ENCODE data around the gene SYMPK. TPM values are rescaled to one million over a fixed set of nuclear protein-coding genes. Genes with fewer than 3 reads are reported as not detected.
A peak's percentile ranks its signal among the peaks of the same experiment; 100 is the strongest.

SYMPK gene
- total and polyA plus RNA-seq, 2 donors from 2014 or later: 61.5 to 77.4 TPM

GRCh38 chr19:45770192-45771101 is 92.5 kb downstream of the SYMPK start:
- FAIRE-seq (peak; percentile 84), DNase-seq (peak; percentile 98 to 99 (median 99))
- peaks cover 0 to 17% (median 12%) of the 10 kb centered on the region in 3 donors for H3K4me1 ChIP-seq (ENCODE audit: control insufficient read depth in 2 of 3, insufficient read depth in 2 of 3, low read depth in 1 of 3, low read length in 3 of 3)
- no peaks in the 10 kb centered on the region for H3K27me3 ChIP-seq (ENCODE audit: control insufficient read depth, insufficient read depth, low read length)
- H3K9ac ChIP-seq (ENCODE audit: low read length in 3 of 3): peak overlapping the region in 2 of 3 donors; percentile 27 to 82
- H3K9me3 ChIP-seq (ENCODE audit: control insufficient read depth in 2 of 3, insufficient read depth in 1 of 3, low read length in 3 of 3): no peaks in the 10 kb centered on the region
- peaks cover 0 to 2% (median 0%) of the 10 kb centered on the region in 3 donors for H3K36me3 ChIP-seq (ENCODE audit: control insufficient read depth in 2 of 3, insufficient read depth in 3 of 3, low read length in 3 of 3)
- intact Hi-C loops (cut with DNase I): no loop called here
- peak; percentile 82 for TF ChIP-seq CTCF (IDR thresholded peaks at IDR 0.05; ENCODE audit: borderline replicate concordance, extremely low read depth, insufficient read depth)
- peak overlapping the region; percentile 92 to 94 for H3K27ac ChIP-seq (ENCODE audit: low read depth in 2 of 2, low read length in 2 of 2)
- H3K4me3 ChIP-seq (ENCODE audit: low read length in 3 of 3): peak overlapping the region; percentile 57 to 69 (median 58)

- DNase-seq (peak in 2 of 5 donors; percentile 89 to 92), FAIRE-seq (no peak)
- intact Hi-C loops (cut with DNase I): no loop called here
- peak overlapping the region; percentile 40 to 69 (median 58) for H3K4me3 ChIP-seq (ENCODE audit: low read length in 3 of 3)
- no peaks in the 10 kb centered on the region for H3K27me3 ChIP-seq (ENCODE audit: control insufficient read depth, insufficient read depth, low read length)
- no peaks in the 10 kb centered on the region for H3K9me3 ChIP-seq (ENCODE audit: control insufficient read depth in 2 of 3, insufficient read depth in 1 of 3, low read length in 3 of 3)
- no peak for TF ChIP-seq CTCF (IDR thresholded peaks at IDR 0.05; ENCODE audit: borderline replicate concordance, extremely low read depth, insufficient read depth)
- peak overlapping the region; percentile 92 to 94 for H3K27ac ChIP-seq (ENCODE audit: low read depth in 2 of 2, low read length in 2 of 2)
- H3K36me3 ChIP-seq (ENCODE audit: control insufficient read depth in 2 of 3, insufficient read depth in 3 of 3, low read length in 3 of 3): peaks cover 0 to 2% (median 0%) of the 10 kb centered on the region in 3 donors
- peaks cover 0 to 17% (median 12%) of the 10 kb centered on the region in 3 donors for H3K4me1 ChIP-seq (ENCODE audit: control insufficient read depth in 2 of 3, insufficient read depth in 2 of 3, low read depth in 1 of 3, low read length in 3 of 3)
- H3K9ac ChIP-seq (ENCODE audit: low read length in 3 of 3): peak overlapping the region in 2 of 3 donors; percentile 12 to 40
These were observed 93.1 kb downstream of the SYMPK start for GRCh38 chr19:45769821-45770191.

- peak; percentile 99 to 100 (median 99) for DNase-seq
- Histone ChIP-seq H3K4me3 (ENCODE audit: low read length in 3 of 3) (peak within 1 kb of the TSS; percentile 82 to 86 (median 83)), H3K27ac (ENCODE audit: low read depth in 2 of 2, low read length in 2 of 2) (peak within 1 kb of the TSS; percentile 97 to 99), H3K36me3 (ENCODE audit: control insufficient read depth in 2 of 3, insufficient read depth in 3 of 3, low read length in 3 of 3) (peaks cover 0 to 2% (median 0%) of the 10 kb centered on the region in 3 donors), H3K4me1 (ENCODE audit: control insufficient read depth in 2 of 3, insufficient read depth in 2 of 3, low read depth in 1 of 3, low read length in 3 of 3) (peaks cover 0 to 15% (median 12%) of the 10 kb centered on the region in 3 donors), H3K27me3 (ENCODE audit: control insufficient read depth, insufficient read depth, low read length) (no peaks in the 10 kb centered on the region), H3K9me3 (ENCODE audit: control insufficient read depth in 2 of 3, insufficient read depth in 1 of 3, low read length in 3 of 3) (no peaks in the 10 kb centered on the region), H3K9ac (ENCODE audit: low read length in 3 of 3) (peak within 1 kb of the TSS; percentile 75 to 86 (median 80))
- intact Hi-C loops (cut with DNase I): no loop called here
- no peak for FAIRE-seq
- no peak for TF ChIP-seq CTCF (IDR thresholded peaks at IDR 0.05; ENCODE audit: borderline replicate concordance, extremely low read depth, insufficient read depth)
These were observed 93.8 kb downstream of the SYMPK start, which contains the start of gene SIX5 for GRCh38 chr19:45768984-45769782. SIX5 (minus strand) TSS chr19:45769252; CDS start chr19:45768844, 408 bp downstream.
